ENCODE measurements around the gene DIPK1C.
A peak's percentile ranks its signal among the peaks of the same experiment; 100 is the strongest.

DNA sequence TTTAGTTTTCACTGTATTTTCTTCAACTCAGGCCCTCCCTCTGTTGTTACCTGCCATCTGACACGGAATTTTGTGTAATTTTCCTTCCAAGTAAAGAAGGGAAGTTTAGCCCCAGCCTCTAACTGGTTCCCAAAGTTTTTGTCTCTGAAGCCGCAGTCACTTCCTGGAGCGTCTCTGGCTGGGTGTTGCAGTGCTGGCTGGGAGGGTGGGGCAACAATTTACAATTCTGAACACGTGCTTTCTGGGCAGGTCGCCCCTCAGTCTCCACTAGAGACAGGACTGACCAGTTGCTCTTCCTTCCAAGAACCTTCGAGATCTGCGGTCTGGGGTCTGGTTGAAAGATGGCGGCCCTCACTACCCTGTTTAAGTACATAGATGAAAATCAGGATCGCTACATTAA is 42.5 kb upstream of the DIPK1C start:
- TF ChIP-seq, protein P1, sequence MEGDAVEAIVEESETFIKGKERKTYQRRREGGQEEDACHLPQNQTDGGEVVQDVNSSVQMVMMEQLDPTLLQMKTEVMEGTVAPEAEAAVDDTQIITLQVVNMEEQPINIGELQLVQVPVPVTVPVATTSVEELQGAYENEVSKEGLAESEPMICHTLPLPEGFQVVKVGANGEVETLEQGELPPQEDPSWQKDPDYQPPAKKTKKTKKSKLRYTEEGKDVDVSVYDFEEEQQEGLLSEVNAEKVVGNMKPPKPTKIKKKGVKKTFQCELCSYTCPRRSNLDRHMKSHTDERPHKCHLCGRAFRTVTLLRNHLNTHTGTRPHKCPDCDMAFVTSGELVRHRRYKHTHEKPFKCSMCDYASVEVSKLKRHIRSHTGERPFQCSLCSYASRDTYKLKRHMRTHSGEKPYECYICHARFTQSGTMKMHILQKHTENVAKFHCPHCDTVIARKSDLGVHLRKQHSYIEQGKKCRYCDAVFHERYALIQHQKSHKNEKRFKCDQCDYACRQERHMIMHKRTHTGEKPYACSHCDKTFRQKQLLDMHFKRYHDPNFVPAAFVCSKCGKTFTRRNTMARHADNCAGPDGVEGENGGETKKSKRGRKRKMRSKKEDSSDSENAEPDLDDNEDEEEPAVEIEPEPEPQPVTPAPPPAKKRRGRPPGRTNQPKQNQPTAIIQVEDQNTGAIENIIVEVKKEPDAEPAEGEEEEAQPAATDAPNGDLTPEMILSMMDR (IDR thresholded peaks at IDR 0.05 in 8 of 11, conservative IDR thresholded peaks at IDR 0.05 in 3 of 11) = no peak
- peak in 2 of 3 donors; percentile 46 to 64 for TF ChIP-seq POLR2AphosphoS5 (IDR thresholded peaks at IDR 0.05)

Data from spleen (tissue), 7 donors.